MM.1S (cell line): ENCODE data around the gene TAF1B.

ENCODE experiments used
- EZH2 ChIP-seq: fragments of 300-600 bp; sonication (generic); optimal IDR thresholded peaks from 2 replicates; pipeline ENCODE3; 2017; ENCODE audit warnings: low read depth, mild to moderate bottlenecking, antibody characterized with exemption, low read length, mixed read lengths
- TF ChIP-seq, protein P1 (sequence below): fragments of 300-600 bp; sonication (generic); IDR thresholded peaks from 2 replicates; pipeline ENCODE4 v1.5.1; 2016; ENCODE audit warnings: antibody characterized with exemption, low read length, mixed read lengths

DNA sequence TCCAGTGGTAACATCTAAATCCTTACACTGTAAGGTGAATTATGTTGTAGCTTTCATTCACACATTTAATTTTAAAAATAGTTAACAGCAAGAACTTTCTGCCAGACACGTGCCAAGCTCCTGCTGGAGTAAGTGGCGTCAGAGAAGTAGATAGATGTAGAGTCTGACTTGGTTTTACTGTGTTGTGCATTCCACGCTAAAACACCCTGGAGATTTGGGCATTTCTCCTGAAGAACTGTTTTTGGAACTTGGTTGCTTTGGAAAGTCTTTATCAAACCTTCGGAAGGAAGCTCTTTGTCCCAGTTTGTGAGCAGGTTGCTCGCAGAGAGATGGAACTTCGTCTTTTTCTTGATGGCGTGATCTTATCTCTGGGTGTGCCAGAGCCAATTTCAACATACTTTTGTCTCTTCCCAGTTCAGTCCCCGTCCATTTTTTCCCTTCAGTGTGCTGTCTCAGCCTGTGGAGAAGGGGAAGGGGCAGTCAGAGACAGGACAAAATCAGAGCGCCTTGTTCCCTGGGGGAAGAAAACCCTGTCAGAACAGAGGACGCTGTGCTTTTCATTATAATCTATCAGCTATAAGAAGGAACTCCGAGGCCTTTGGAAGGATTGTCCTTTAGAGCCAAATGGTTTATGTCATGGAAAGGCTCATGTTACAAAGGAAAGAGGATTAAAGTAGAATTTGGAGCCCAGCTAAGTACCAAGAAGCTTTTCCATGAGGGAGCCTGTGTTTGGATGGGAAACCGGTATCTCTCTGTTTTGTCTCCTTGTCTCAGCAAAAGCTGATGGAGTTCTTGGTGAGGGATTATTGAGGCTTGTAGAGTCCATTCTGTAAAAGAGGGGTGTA, 127.1 kb downstream of the TAF1B start:
- TF ChIP-seq, protein P1, sequence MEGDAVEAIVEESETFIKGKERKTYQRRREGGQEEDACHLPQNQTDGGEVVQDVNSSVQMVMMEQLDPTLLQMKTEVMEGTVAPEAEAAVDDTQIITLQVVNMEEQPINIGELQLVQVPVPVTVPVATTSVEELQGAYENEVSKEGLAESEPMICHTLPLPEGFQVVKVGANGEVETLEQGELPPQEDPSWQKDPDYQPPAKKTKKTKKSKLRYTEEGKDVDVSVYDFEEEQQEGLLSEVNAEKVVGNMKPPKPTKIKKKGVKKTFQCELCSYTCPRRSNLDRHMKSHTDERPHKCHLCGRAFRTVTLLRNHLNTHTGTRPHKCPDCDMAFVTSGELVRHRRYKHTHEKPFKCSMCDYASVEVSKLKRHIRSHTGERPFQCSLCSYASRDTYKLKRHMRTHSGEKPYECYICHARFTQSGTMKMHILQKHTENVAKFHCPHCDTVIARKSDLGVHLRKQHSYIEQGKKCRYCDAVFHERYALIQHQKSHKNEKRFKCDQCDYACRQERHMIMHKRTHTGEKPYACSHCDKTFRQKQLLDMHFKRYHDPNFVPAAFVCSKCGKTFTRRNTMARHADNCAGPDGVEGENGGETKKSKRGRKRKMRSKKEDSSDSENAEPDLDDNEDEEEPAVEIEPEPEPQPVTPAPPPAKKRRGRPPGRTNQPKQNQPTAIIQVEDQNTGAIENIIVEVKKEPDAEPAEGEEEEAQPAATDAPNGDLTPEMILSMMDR, result no peak
- TF ChIP-seq EZH2, result no peak
